GM19438 (cell line): ENCODE results near the gene EML1.

Experiments used
- ATAC-seq: cut with Tn5 transposase; IDR thresholded peaks from one replicate; pipeline ENCODE4 v1.9.1; 2021; ENCODE audit warnings: low read depth; ENCODE audit not compliant: unreplicated experiment

Gene EML1, protein sequence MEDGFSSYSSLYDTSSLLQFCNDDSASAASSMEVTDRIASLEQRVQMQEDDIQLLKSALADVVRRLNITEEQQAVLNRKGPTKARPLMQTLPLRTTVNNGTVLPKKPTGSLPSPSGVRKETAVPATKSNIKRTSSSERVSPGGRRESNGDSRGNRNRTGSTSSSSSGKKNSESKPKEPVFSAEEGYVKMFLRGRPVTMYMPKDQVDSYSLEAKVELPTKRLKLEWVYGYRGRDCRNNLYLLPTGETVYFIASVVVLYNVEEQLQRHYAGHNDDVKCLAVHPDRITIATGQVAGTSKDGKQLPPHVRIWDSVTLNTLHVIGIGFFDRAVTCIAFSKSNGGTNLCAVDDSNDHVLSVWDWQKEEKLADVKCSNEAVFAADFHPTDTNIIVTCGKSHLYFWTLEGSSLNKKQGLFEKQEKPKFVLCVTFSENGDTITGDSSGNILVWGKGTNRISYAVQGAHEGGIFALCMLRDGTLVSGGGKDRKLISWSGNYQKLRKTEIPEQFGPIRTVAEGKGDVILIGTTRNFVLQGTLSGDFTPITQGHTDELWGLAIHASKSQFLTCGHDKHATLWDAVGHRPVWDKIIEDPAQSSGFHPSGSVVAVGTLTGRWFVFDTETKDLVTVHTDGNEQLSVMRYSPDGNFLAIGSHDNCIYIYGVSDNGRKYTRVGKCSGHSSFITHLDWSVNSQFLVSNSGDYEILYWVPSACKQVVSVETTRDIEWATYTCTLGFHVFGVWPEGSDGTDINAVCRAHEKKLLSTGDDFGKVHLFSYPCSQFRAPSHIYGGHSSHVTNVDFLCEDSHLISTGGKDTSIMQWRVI

DNA sequence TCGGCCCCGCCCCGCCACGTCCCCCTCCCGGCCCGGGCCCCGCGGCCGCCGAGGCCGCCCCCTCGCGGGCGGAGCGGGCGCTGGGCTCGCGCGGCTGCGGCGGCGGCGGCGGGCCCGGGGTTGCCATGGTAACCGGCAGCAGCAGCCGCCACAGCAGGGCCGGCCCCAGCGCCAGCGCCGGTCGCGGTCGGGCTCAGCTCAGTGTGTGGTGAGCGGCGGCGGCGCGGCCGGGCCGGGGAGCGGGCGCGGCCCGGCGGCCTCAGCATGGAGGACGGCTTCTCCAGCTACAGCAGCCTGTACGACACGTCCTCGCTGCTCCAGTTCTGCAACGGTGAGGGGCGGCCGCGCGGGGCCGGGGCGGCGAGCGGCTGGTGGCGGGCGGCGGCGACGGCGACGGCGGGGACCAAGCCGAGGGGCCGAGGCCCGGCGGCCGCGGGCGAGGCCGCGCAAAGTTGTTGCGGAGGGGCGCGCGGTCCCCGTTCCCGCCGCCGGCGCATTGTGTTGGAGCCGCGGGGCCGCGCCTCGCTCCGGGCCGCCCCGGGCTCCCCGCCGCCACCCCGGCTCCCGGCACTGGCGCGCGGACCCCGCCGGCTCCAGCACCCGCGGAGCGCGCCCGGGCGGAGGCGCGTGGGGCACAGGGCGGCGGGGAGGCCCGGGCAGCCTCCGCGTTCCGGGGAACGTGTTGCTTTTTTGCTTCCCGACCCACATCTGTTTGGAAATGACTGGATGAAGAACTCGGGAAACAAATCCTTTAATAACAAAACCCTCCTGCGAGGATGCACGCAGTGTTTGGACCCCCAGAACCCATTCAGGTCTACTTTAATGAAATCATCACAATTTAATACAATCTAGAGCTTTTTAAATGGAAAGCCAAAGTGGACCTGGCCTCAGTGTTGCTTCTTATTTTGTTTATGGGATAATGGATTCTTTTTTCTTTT is at the start of gene EML1:
Gene EML1 (plus strand): TSS at position 201 of the 938 bp plus-strand sequence. CDS start 64 bp downstream, at position 265.
- peak; percentile 92 for ATAC-seq

DNA sequence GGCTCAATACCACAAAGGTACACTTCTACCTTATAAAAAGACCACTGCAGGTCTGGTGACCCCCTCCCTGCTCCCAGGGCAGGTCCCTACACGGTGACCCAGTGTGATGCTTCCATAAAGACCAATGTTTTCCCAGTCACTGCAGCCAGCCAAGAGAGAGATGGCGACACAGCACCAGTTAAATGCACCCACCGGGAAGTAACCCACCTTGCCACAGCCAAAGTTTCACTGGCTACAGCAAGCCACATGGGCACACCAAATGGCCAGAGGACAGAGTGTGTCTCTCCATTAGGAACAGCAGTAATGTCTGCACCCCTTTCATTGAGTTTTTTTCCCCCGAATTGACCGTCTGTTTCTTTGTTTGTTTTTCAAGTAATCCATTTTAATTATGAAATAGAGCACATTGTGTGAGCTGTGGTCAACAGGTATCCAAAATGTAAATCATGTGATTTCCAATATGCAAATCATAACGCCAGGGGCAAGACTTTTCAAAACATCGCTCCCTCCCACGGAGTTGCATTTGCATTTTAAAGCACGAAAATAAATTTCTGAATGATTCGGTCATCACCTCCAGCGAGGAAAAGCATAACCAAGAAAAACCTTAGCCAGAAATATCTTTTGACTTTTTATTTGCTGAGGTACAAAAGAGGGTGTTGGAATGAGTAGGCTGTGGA is 48.9 kb upstream of the EML1 start:
- ATAC-seq = no peak

DNA sequence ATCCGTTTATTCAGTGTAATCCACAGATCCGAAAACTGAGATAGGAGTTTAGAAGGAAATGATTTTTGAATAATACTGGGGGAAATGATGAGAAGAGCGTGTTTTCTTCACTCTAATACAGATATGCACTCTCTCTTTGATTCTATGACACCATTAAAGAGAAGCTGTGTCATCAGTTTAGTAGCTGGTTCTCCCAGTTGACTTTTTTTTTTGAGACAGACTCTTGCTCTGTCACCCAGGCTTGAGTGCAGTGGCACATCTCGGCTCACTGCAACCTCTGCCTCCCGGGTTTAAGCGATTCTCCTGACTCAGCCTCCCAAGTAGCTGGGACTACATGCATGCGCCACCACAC is 48.4 kb upstream of the EML1 start:
- no peak for ATAC-seq

DNA sequence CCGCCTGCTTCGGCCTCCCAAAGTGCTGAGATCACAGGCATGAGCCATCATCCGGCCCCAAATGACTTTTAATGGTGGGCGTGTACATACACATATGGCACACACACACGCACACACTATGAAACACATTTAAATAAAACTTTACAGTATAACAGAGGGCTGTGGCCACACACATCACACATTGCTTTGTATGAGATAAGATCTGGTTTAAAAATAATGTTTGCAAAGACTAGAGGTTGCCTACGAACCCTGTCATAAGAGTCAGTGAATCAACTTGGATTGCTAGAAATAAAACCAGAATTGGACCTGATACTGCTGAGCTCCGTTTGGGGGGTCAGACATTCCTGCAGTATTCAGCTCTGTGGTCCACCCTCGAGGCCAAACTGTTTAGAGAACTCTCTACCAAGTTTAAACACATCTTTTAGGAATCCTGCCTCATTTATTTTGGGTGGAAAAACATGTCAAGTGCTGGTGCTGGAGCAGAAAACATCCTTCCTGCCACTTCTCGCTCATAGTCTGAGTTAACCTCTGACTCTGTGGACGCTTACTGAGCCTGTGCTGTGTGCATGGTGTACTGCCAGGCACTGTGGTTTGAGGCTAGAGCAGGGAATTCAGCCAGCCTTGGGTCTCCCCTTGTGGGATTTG is 47.8 kb upstream of the EML1 start:
- no peak for ATAC-seq

DNA sequence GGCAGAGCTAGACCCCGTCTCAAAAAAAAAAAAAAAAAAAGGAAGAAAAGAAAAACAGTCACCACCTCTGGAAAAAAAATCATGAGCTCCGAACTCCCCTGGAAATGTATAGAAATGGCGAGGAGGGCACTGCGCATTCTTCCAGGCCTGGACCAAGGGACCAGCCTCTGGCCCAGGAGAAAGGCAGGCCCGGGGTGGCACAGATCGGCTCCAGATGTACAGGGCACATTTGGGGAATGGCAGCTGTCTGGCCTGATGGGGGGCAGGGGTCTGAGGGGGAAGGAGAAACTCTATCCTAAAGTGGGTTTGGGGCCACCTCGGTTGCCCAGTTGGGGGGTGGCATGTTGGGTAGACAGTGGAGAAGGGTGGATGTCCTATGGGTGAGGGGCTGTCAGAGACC is 46.0 kb upstream of the EML1 start:
- no peak for ATAC-seq

DNA sequence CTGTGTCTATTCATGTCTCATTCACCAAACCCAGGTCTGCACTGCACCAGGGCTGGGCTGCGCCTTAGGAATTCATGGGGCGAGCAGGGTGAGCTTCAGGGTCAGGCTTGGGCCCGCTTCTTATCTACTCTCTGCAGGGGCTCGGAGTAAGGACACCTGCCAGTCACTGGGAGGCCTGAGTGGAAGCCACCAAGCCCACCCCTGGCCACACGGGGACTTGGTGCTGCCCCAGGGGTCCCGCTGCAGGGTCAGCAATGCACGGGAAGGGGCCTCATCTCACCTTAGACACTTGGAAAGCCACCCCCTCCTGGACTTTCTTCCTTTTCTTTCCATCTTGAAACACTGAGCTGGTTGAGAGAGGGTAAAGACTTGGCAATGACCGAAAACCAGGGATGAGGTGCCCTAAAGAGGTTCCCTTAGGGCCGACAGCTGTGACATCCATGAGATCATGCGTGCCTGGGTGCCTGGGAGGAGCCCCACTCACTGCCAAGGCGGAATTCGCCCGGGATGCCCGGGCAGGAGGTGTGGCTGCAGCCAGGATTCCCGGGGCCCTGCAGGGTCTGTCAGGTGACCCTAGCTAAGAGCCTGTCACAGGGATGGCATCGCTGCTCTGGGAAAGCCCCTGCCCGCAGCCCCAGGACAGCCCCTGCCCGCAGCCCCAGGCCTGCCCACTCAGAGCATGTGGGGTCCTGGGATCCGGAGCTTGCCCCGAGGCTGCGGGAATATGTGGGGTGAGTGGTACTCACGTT is 45.5 kb upstream of the EML1 start:
- ATAC-seq = no peak

DNA sequence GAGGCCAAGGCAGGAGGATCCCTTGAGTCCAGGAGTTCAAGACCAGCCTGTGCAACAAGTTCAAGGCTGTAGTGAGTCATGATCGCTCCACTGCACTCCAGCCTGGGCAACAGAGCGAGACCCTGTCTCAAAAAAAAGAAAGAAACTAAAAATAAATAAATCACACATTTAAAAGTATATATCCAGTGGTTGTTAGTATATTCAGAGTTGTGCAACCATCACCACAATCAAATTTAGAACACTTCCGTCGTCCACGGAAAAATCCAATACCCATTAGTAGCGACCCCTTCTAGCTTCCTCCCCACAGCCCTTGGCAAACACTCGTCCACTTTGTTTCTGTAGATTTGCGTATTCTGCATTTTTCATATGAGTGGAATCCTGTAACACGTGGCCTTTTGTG is 44.7 kb upstream of the EML1 start:
- ATAC-seq = no peak

DNA sequence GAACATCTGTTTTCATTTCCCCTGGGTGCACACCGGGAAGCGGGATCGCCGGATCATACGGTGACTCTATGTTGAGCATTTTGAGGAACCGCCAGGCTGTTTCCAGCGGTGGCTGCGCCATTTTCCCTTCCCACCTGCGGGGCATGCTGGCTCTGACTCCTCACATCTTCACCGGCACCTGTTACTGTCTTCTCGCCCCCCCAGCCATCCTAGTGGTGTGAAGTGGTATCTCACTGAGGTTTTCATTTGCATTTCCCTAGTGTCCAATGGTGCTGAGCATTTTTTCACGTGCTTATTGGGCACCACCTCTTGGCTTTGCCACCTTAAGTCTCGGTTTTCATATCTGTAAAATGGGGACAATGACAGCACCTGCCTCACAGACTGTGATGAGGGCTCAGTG is 44.1 kb upstream of the EML1 start:
- no peak for ATAC-seq

DNA sequence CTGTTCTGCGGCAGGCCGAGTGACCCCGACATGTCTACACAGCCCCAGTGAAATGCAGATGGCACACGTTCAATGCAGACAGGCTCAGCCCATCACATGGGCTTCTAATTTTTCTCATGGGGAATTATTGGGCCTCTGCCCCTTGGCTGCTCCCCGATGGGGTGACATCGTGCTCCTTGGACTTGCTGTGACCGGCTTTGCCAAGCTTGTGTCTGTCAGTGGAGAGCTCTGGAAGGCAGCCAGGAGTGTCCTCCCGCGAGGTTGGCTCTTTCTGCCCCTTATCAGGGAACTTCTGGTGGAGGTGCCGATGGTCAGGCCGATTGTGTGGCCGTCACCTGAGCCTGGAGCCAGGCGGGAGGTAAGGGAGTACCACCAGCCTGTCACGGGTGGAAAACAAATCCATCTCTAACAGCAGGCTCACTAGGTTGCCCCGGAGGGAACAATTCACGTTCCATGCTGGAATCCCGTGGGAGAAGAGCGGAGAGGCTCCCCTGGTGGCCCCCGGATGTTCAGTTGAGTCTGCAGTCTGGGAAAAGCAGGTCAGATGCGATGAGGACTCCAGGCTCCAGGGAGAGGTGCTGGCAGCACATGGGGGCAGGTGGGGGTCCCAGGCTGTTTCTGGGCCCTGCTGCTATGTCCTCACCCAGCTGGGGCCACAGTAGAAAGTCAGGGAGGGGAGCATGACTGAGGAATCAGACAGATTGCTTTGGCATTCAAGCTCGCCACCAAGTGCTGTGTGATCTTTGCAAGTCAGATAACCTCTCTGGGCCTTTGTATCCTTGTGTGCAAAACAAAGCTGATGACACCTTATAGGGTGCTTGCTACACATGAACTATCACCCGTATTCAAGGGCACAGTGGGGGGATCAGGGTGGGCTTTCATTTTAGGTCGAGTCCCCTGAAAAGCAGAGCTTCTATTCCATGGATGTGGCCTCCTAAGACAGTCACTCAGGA is 43.2 kb upstream of the EML1 start:
- no peak for ATAC-seq

DNA sequence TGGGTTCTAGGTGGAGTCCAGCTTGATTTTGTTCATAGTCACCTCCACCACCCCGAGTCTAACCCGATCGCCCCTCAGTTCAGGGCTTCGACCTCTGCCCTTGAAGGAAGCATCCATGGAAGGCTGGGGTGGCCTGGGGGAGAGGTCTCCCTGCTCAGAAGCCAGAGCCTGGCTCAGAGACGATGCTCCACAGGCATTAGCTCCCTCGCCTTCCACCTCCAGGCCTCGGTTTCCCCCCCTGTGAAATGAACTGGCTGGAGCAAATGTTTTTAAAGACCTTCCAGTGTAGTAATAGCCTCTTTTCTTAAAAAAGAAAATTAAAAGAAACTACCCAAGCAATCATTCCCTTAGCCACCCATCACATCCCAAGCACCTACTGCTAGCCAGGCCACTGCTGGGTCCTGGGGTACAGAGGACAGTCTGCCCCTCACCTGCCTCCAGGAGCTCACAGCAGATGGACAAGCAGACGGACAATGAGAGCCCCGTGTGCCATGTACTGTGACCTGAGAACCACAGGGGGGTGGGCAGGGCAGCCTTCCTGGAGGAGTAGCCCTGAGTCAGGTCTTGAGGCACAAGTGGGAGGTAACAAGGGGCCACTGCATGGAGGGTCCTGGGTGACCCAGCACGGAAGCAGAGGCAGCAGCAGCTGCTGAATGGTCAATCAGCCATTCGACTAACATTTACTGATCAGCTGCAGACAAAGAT is 42.3 kb upstream of the EML1 start:
- no peak for ATAC-seq

DNA sequence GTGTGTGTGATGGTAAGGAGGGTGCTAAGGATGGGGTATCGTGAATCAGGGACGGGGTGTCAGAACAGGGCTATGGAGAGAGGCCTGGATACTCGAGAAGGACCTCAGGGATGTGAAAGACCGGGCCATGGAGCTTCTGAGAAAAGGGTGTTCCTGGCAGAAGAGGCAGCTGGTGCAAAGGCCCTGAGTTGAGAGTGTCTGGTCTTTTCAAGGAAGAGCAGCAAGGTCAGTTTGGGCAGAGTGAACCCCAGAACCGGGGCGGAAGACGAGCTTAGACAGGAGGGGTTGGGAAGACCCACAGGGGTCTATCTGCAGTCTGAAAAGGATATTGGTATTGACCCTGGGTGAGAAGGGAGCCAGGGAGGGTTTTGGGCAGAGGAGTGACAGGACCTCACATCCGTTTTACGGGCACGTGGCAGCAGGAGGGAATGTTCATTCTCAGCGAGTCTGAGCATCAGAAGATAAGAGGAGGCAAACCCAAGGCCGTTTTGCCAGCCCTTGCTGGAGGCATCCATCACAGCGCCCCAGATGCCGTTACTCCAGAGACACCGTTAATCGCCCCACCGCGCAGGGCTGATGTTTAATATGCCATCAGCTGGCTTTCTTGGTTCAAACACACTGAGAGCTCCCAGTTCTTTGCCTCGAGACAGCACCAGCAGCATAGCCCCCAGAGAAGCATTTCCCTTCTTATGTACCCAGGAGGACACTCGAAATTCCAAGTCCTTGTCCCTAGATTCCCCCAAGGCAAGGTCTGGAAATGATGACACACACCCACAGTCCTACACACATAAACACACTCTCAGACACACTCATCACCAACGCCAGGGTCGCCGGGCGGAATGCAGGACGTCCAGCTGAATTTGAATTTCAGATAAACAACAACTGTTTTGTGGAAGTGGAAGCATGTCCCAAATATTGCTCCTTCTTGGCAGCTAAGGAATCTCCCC is 41.4 kb upstream of the EML1 start:
- ATAC-seq = no peak

DNA sequence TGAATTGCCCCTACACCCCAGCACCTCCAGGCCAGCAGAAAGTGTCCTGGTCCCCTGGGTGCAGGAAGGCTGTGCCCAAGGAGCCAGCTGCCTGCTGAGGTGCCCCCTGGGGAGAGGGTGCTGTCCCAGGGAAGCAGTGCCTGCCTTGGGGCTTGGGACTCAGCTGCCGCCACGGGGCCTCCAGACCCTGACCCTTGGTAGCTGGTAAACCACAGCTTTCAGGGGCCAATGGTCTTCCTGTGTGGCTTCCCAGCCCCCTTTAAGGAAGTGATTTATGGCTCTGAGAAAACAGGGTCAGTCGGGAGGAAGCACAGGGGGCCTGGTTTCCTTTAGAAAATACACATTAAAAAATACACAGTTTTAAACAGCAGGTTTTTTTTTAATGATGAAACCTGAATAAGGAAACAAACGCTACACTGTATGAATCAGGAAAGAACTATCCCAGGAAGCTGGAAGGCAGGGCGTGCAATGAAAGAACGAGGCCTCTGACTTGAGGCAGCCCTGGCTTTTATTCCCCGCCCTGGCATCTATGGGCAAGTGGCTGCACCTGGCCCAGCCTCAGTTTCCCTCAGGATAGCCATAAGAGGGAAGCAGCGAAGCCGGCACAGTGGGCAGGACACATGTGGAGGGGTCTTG is 40.6 kb upstream of the EML1 start:
- no peak for ATAC-seq

DNA sequence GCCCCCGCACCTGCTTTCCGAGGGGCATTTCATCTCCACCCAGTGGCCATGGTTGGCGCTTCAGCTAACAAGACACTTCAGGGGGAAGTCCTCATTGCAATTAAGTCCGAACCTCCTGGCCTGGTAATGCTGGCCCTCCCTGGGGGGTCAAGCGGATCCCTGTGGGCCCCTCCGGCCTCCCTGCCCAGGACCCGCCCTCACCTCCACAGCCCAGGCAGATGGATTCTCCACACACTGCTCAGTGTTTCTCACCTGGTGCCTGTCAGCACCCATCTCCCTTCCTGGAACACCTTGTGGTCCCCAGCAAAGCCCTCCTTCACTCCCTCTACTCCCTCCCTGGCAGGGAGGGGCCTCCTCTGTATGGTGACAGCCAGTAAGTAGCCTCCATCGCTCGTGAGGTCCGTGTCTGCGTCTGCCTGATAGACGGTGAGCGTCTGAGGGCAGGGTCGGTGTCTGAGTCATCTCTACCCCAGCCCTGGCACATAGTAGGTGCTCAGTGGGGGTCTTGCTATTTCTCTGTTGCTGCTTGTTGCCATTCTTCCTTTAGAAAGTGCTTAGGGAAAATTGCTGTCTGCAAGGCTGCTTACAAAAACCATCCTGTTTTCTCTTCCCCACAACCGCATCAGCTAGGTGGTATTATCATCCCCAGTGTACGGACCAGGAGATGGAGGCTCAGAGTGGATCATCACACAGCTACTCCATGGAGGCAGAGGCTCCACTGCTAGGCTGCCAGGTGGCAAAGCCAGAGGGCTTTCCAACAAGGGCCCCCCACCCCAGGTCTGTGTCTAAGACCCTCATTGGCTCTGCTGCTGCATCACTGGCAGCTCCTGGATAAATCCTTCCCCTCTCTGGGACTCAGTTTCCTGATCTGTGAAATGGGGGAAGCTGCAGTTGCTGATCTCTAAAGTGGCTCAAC is 39.7 kb upstream of the EML1 start:
- ATAC-seq = no peak

DNA sequence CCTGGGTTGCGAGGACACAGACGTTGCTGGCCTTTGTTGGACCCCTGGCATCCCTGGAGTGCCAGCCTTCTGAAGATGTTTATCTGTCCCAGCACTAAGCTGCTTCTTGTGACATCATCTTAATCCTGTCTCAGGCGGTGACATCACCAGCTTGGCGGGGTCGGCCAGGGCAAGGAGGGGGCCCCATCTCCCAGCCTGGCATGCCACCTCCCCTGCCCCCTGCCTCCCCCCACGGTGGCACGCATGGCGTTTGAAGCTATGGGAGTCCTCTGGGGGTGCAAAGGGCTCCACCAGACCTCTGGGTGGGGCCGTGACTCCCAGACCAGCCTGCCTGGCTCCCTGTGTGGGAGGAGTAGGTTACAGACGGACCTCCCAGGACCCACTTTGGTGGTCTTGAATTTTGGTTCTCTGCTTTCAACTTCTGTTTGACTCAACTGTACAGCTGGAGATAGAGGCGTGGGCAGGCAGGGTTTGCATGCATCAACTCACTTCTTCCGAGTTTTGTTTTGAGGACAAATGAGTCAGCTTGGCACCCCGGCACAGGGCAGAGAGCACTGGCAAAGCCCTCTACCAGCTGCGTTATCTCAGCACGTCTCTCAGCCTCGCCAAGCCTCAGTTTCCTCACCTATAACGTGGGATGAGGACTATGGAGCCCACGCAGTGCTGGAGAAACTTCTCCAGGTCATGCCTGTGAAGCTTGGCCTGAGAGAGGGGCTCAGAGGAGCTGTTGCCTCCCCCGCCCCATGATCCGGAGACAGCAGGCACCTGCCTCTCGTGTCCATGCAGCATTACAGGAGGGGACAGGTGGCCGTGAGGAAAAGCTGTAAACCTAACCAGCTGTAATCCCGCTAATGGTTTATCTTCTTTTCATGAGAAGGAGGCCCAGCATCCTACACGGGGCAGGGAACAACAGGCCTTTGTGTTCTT is 38.8 kb upstream of the EML1 start:
- no peak for ATAC-seq
